Neural progenitor cell (in vitro differentiated cells): ENCODE data around the gene DLG3.

Experiments
- EZH2 ChIP-seq: fragments of 200-600 bp; sonication (generic); IDR thresholded peaks from 2 replicates; pipeline ENCODE4 v1.6.1; 2017; ENCODE audit warnings: antibody characterized with exemption, mild to moderate bottlenecking, moderate library complexity
- EZH2phosphoT487 ChIP-seq: fragments of 200-600 bp; sonication (generic); IDR thresholded peaks from 2 replicates; pipeline ENCODE4 v1.6.1; 2017; ENCODE audit warnings: antibody characterized with exemption
- TF ChIP-seq, protein P1 (sequence below): fragments of 200-600 bp; sonication (generic); IDR thresholded peaks from 2 replicates; pipeline ENCODE4 v1.5.1; 2017; ENCODE audit warnings: antibody characterized with exemption, mild to moderate bottlenecking

DNA sequence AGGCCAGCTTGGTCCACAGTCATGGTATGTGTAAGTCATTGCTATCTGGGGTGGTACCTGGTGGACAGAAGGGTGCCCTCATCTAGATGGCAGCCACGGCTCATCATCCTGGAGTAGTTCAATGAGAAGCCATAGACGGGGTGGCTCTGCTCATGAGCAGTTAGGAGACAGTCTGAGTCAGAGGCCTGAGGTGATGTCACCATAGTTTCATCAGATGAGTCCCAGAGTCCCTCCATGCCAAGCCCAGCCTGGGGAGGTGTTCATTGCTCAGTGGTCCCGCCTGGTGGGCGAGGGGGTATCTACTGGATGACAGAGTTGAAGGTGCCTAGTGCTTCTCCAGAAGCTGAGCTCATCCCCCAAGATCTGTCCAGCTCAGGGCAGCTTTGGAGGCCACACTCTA is 49.8 kb downstream of the DLG3 start:
- TF ChIP-seq EZH2 (no peak), EZH2phosphoT487 (no peak)
- TF ChIP-seq, protein P1, sequence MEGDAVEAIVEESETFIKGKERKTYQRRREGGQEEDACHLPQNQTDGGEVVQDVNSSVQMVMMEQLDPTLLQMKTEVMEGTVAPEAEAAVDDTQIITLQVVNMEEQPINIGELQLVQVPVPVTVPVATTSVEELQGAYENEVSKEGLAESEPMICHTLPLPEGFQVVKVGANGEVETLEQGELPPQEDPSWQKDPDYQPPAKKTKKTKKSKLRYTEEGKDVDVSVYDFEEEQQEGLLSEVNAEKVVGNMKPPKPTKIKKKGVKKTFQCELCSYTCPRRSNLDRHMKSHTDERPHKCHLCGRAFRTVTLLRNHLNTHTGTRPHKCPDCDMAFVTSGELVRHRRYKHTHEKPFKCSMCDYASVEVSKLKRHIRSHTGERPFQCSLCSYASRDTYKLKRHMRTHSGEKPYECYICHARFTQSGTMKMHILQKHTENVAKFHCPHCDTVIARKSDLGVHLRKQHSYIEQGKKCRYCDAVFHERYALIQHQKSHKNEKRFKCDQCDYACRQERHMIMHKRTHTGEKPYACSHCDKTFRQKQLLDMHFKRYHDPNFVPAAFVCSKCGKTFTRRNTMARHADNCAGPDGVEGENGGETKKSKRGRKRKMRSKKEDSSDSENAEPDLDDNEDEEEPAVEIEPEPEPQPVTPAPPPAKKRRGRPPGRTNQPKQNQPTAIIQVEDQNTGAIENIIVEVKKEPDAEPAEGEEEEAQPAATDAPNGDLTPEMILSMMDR = no peak
